Suprapubic skin (tissue), 4 donors: ENCODE measurements around the gene SLC35F2.

Experiments
- CTCF ChIP-seq, 2 donors: fragments of 200-600 bp in 1 of 2; fragments of 450-650 bp in 1 of 2; sonication (generic) in 1 of 2; IDR thresholded peaks; one replicate each; pipeline ENCODE4 v1.5.1; 2016 to 2019; ENCODE audit warnings: antibody characterized with exemption in 2 of 2, mild to moderate bottlenecking in 1 of 2, moderate library complexity in 1 of 2
- EP300 ChIP-seq: sonication (generic); formaldehyde crosslinking; IDR thresholded peaks from one replicate; pipeline ENCODE4 v1.6.1; 2017; ENCODE audit warnings: antibody characterized with exemption
- POLR2A ChIP-seq, 2 donors: fragments of 450-650 bp; IDR thresholded peaks; one replicate each; pipeline ENCODE4 v1.6.1; 2017; ENCODE audit warnings: antibody characterized with exemption in 2 of 2, mild to moderate bottlenecking in 2 of 2, moderate library complexity in 2 of 2
- POLR2AphosphoS5 ChIP-seq, 3 donors: sonication (generic); formaldehyde crosslinking; IDR thresholded peaks; one replicate each; pipeline ENCODE4 v1.6.1; 2017; ENCODE audit warnings: antibody characterized with exemption in 3 of 3

DNA sequence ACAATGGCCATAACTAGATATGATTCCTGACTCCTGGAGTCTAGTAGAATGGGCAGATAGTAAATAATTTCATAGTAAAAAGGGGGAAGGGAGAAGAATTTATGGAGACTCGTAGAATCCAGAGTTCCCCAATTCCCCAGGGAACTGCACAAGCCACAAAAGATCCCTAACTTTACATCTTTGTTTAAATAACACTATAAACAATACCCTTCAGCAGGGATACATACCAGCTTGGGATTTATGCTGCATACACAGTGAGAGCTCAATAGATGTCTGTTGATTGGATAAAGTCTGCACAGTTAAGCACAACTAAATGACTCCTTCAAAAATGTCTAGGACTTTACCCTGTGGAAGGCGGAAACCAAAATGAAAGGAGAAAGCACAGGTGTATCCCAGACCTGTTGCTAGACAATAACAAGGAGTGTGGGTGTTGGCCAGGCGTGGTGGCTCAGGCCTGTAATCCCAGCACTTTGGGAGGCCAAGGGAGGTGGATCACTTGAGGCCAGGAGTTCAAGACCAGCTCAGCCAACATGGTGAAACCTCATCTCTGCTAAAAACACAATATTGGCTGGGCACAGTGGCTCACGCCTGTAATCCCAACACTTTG is 6.8 kb downstream of the SLC35F2 start:
- TF ChIP-seq CTCF (IDR thresholded peaks at IDR 0.05): no peak
- TF ChIP-seq POLR2A (IDR thresholded peaks at IDR 0.05): no peak
- no peak for TF ChIP-seq POLR2AphosphoS5 (IDR thresholded peaks at IDR 0.05)
- TF ChIP-seq EP300: no peak
